Measurements from ENCODE around the gene FGFR2. TPM values are rescaled to one million over a fixed set of nuclear protein-coding genes. Genes with fewer than 3 reads are reported as not detected.
A peak's percentile ranks its signal among the peaks of the same experiment; 100 is the strongest.

Gene FGFR2
- total RNA-seq, 1 experiment from 2014 or later = 135 TPM

DNA sequence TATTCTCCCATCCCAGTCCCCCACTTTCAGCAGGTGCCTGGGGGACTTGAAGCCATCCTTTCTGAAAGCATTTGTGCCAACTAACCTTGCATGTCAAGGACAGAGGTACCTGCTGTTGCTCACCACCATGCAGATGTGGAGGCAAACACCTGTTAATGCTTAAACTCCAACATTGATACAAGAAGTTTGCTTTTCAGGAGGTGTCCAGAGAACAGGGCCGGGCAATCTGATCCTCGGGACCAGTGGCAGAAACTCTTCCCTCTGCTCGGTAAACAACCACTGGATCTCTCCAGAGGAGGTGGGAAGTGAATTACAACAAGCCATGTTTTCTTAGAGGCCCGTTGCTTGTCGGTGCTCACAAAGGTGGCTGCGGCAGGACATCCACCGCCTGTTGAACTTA is 54.7 kb downstream of the FGFR2 start:
- no peak for DNase-seq
- Histone ChIP-seq H3T11ph (ENCODE audit: low read length) (no peak overlapping the region), H3K23ac (ENCODE audit: insufficient read length, low read depth, low read length) (no peak overlapping the region), H3K23me2 (ENCODE audit: insufficient read length, low read depth, low read length, poor library complexity, severe bottlenecking) (peaks cover 5% of the 10 kb centered on the region), H3K56ac (ENCODE audit: insufficient read length, low read depth, low read length) (no peak overlapping the region), H4K91ac (ENCODE audit: insufficient read length, low read depth, low read length) (no peak overlapping the region), H3K14ac (ENCODE audit: insufficient read depth, low read length) (no peak overlapping the region), H2AK5ac (ENCODE audit: insufficient read length, low read length) (no peak overlapping the region), H2AFZ (ENCODE audit: low read length) (no peak overlapping the region), H3K4ac (ENCODE audit: low read depth, low read length) (no peak overlapping the region), H3K79me1 (ENCODE audit: insufficient read depth, low read depth, low read length, poor library complexity, severe bottlenecking) (peaks cover 10% of the 10 kb centered on the region), H4K20me1 (ENCODE audit: control insufficient read depth, insufficient read depth, insufficient read length) (no peaks in the 10 kb centered on the region), H3K27ac (ENCODE audit: insufficient read length, low read depth, low read length) (peak overlapping the region; percentile 14), H3K27me3 (ENCODE audit: insufficient read depth, low read length) (no peaks in the 10 kb centered on the region), H3K4me1 (ENCODE audit: insufficient read depth, low read length) (peaks cover 24% of the 10 kb centered on the region), H3K9me3 (ENCODE audit: control insufficient read depth, low read depth, low read length) (no peaks in the 10 kb centered on the region), H2BK120ac (ENCODE audit: low read depth, low read length, poor library complexity, severe bottlenecking) (no peak overlapping the region), H3K9ac (ENCODE audit: extremely low read depth, insufficient read length, low read length) (no peak overlapping the region), H3K79me2 (ENCODE audit: insufficient read depth, low read length) (peaks cover 13% of the 10 kb centered on the region; the same call in 1 of the 2 replicates), H4K8ac (replicated peaks; ENCODE audit: insufficient read length, low read depth, low read length) (no peak overlapping the region), H2BK12ac (ENCODE audit: insufficient read length, low read depth, low read length) (no peak overlapping the region), H2BK5ac (ENCODE audit: insufficient read length, low read length) (no peak overlapping the region), H3K4me2 (ENCODE audit: insufficient read depth, insufficient read length, low read length) (no peak overlapping the region), H2BK15ac (ENCODE audit: low read depth, low read length) (no peak overlapping the region), H2BK20ac (ENCODE audit: low read depth, low read length, poor library complexity, severe bottlenecking) (no peak overlapping the region), H3K18ac (ENCODE audit: insufficient read length, low read depth, low read length) (no peak overlapping the region), H4K5ac (ENCODE audit: insufficient read length, low read depth, low read length) (no peak overlapping the region)
- Mint-ChIP-seq H3K9me3 (no peaks in the 10 kb centered on the region; a peak in 1 of 5 replicates), H3K4me3 (peak overlapping the region; percentile 13 to 45; a peak in 4 of 5 replicates), H3K27ac (peak overlapping the region; percentile 51 to 98 (median 96); a peak in 6 of 7 replicates), H3K4me1 (peaks cover 75 to 80% of the 10 kb centered on the region in 2 experiments), H3K36me3 (ENCODE audit: insufficient read depth in 1 of 3, low read depth in 3 of 3) (peaks cover 42 to 71% (median 68%) of the 10 kb centered on the region in 3 experiments), H3K27me3 (ENCODE audit: low read depth) (no peaks in the 10 kb centered on the region)
- no CpG with 5 or more reads among the region's 7 CpGs for WGBS (ENCODE audit: extremely low coverage, insufficient read length, low lambda C conversion rate)
- no peak for TF ChIP-seq CTCF (conservative IDR thresholded peaks at IDR 0.05)

Measured in H9 (cell line).